ENCODE data around the gene PCDHGB1. TPM values are rescaled to one million over a fixed set of nuclear protein-coding genes. Genes with fewer than 3 reads are reported as not detected.

The PCDHGB1 gene
- total RNA-seq, 1 donor, result 4.2 TPM

DNA sequence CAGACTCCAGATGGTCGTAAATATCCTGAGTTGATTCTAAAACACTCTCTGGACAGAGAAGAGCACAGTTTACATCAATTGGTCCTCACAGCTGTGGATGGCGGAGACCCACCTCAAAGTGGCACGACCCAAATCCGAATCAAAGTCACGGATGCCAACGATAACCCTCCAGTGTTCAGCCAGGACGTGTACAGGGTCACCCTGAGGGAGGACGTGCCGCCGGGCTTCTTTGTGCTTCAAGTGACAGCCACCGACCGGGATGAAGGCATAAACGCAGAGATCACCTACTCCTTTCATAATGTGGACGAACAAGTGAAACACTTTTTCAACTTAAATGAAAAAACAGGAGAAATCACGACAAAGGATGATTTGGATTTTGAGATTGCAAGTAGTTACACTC, 10.8 kb downstream of the PCDHGB1 start:
- TF ChIP-seq CTCF (IDR thresholded peaks at IDR 0.05; ENCODE audit: insufficient read depth, low read length), result no peak
- H3K4me3 ChIP-seq (ENCODE audit: low read depth, low read length), result no peak overlapping the region
- no peak for DNase-seq (ENCODE audit: low read depth)

DNA sequence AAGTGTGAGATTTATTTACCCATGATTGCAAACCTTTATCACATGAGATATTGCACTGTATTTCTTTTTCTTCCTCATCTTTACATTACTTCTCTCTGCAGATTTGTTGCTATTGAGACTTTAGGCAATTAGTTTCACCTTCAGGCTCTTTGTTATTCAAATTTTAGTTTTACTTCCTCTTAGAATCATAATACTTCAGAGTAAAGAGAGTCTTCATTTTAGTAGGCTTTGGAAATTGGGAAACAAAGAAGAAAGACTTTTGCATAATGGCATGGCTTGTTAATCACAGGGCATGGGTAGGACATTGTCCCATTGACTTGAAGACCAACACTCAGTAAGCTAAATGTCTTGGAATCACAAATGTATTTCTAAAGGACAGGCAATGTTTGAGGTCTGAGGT, 12.8 kb downstream of the PCDHGB1 start:
- H3K4me3 ChIP-seq (ENCODE audit: low read depth, low read length), result no peak overlapping the region
- DNase-seq (ENCODE audit: low read depth), result no peak
- TF ChIP-seq CTCF (IDR thresholded peaks at IDR 0.05; ENCODE audit: insufficient read depth, low read length), result no peak

GRCh38 chr5:141363952-141364660, 14.2 kb downstream of the PCDHGB1 start, which contains the start of gene PCDHGA5:
Gene PCDHGA5 (plus strand): TSS chr5:141364162. CDS start chr5:141364331, 169 bp downstream.
- TF ChIP-seq CTCF (IDR thresholded peaks at IDR 0.05; ENCODE audit: insufficient read depth, low read length), result no peak
- peak; percentile 49 for DNase-seq (ENCODE audit: low read depth)
- H3K4me3 ChIP-seq (ENCODE audit: low read depth, low read length), result peak within 1 kb of the TSS; percentile 47

- DNase-seq (ENCODE audit: low read depth), result no peak
- TF ChIP-seq CTCF (IDR thresholded peaks at IDR 0.05; ENCODE audit: insufficient read depth, low read length), result no peak
Measured at GRCh38 chr5:141366016-141366896, 16.4 kb downstream of the PCDHGB1 start.

DNA sequence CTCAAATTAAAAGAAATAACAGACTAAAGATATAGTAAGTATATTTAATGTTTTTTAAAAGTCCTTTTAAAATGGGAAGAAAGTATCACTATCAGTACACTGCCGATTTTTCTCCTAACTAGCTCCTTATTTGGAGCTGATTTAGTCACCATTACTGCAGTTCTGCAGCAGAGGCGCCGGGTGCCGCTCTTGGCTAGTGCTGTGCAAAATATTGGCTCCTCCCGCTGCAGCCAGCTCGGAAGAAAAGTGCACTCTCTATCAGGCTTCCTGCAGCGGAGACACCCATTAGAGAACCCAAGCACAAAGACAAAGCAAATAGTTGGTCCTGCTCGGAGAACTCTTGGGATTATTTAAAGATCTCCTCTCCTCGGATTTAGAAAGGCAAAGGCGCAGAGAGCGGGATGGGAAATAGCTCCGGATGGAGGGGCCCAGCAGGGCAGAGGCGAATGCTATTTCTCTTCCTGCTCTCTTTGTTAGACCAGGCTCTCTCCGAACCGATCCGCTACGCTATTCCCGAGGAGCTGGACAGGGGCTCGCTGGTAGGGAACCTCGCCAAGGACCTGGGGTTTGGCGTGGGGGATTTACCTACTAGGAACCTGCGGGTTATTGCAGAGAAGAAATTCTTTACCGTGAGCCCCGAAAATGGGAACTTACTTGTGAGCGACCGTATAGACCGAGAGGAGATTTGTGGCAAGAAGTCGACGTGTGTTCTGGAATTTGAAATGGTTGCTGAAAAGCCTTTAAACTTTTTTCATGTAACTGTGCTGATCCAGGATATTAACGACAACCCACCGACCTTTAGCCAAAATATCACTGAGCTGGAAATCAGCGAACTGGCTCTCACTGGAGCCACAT, 20.3 kb downstream of the PCDHGB1 start, which contains the start of gene PCDHGB3:
TSS of gene PCDHGB3 (plus strand) at position 249 of the 855 bp plus-strand sequence. CDS start at position 402, 153 bp downstream.
- peak; percentile 76 for DNase-seq (ENCODE audit: low read depth)
- TF ChIP-seq CTCF (IDR thresholded peaks at IDR 0.05; ENCODE audit: insufficient read depth, low read length), result peak; percentile 64
- peak within 1 kb of the TSS; percentile 57 for H3K4me3 ChIP-seq (ENCODE audit: low read depth, low read length)

More at GRCh38 chr5:141366016-141366896, 16.4 kb downstream of the PCDHGB1 start:
- H3K4me3 ChIP-seq (ENCODE audit: low read depth, low read length), result no peak overlapping the region

Data from fibroblast of the aortic adventitia (primary cell).